HG02943 (cell line): ENCODE results near the gene PSD.

Source experiments
- ATAC-seq: cut with Tn5 transposase; IDR thresholded peaks from one replicate; pipeline ENCODE4 v1.9.1; 2021; ENCODE audit warnings: mild to moderate bottlenecking, low read depth, moderate library complexity; ENCODE audit not compliant: unreplicated experiment

Gene PSD

GRCh38 chr10:102394801-102395399, 23.7 kb downstream of the PSD start:
- no peak for ATAC-seq

GRCh38 chr10:102394079-102394800, 24.3 kb downstream of the PSD start:
- peak; percentile 76 for ATAC-seq

DNA sequence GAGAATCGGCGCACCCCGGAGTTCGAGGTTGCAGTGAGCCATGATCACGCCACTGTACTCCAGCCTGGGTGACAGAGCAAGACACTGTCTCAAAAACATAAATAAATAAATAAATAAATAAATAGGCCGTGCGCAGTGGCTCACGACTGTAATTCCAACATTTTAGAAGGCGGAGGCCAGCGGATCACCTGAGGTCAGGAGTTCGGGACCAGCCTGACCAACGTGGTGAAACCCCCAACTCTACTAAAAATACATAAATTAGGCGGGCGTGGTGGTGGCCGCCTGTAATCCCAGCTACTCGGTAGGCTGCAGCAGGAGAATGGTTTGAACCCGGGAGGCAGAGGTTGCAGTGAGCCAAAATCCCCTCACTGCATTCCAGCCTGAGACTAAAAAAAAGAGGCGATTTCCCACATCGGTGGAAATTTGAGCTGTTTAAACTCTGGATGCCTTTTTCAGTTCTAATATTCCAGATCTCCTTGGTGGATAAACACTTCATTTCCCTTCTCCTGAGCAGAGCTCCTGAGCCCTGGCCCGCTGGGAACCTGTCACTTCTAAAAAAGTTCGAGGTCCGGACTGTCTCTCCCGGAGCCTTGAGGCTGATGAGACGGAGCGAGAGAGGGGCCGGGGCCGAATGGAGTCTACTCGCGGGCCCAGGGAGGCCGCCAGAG, 25.0 kb downstream of the PSD start:
- ATAC-seq: no peak

DNA sequence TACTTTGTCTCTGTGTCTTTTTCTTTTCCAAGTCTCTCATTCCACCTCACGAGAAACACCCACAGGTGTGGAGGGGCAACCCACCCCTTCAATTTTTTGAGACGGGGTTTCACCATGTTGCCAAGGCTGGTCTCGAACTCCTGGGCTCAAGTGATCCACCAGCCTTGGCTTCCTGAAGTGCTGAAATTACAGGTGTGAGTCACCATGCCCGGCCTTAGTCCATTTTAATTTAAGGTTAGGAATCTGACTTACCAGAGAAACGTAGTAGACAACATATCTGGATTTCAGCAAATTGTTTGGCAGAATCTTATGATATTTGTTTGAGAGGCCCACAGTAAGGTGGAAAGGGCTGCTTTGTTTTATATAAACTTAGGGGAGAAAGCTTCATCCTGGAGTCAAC, 26.3 kb downstream of the PSD start:
- ATAC-seq: no peak

DNA sequence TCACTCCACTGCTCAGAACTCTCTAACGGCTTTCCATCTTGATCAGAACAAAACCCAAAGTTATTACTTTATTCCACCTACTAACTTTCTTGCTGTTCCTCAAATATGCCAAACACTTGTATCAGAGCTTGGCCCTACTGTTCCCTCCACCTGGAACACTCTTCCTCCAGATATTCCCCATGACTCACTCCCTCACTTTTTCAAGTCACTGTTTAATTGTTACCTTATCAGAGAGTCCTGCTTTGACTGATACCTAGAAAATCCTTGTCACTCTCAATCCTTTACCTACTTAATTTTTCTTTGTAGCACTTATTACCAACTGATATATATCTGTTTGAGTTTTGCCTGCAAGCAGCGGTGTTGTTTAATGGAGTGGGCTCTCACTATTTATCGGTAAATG, 28.7 kb downstream of the PSD start:
- ATAC-seq: no peak

DNA sequence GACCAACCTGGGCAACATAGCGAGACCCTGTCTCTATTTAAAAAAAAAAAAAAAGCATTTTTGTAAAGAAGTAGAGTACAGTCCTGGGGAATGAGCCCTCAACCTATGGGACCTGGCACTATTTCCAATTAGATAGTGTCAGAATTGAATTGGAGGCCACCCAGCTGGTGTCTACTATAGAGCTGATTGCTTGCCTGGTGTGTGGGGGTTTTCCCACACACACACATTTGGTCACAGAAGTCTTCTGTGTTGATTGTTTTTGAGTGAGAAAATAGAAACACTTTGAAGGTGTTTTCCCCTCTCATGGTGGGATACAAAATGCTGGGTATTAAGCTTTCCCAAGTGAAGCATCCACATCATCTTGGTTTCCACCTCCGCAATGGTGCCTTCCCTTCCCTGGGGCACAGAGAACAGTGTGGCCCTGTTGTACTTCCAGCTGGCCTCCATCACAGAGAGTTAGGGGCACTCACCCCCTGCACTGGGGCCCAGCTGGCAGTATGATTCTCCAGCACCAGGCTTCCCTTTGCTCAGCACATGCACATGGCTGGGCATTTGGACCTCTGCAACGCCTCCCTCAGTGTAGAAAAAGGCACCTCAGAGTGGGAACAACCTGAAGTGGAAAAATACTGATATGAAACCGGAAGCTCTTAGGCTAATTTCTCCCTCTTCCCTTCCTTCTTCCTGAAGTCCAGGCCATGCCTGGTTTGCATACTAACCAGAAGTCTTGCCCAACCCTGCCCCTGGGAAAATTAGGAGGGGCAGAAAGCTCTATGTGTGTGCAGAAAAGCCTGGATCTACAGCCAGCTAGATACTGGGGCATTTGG, 33.8 kb downstream of the PSD start:
- ATAC-seq: no peak

GRCh38 chr10:102384053-102384452, 34.5 kb downstream of the PSD start:
- ATAC-seq: no peak

DNA sequence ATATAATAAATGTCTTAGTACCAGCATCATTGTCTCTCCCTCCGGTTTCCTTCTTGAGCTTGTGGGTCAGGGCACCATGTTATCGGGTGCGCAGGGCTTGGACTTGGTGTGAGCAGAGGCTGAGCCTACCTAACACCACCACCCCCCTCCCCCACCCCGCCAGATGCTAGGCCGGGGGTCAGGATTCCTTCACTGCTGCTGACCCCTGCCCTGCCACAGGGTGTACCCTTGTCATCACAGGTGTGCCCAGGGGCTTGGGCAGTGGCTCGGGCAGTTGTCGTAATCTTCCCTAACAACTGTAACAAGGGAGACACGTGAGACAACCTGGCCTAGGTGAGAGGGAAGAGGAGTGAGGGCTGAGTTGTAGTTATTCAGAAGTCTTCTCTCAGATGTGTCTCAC, 35.7 kb downstream of the PSD start:
- no peak for ATAC-seq

DNA sequence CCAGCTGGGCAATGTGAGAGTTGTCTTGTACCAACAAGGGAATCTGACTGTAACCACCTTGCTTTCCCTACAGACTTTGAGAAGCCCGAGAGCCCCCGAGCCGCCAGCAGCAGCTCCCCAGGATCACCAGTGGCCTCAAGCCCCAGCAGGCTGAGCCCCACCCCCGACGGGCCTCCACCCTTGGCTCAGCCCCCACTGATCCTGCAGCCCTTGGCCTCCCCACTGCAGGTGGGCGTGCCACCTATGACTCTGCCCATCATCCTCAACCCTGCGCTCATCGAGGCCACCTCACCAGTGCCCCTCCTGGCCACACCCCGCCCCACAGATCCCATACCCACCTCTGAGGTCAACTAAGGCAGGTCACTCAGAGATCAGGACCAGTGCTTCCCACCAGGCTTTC, 36.6 kb downstream of the PSD start:
- no peak for ATAC-seq

DNA sequence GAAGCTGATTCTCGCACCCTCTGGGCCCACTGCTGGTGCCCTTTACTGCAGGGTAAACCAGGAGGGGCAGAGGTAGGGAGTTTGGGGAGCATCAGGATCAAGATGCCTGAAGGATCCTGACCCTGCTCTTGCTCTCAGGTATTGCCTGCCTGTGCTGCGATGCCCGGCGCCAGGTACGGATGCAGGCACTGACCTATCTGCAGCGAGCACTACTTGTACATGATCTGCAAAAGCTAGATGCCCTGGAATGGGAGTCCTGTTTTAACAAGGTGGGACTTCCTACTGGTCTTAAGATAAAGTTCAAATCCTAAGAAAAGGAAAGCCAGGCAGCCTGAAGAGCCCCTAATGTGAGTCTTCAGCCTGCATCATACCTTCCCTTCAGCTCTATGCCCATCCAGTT, 39.2 kb downstream of the PSD start:
- no peak for ATAC-seq

DNA sequence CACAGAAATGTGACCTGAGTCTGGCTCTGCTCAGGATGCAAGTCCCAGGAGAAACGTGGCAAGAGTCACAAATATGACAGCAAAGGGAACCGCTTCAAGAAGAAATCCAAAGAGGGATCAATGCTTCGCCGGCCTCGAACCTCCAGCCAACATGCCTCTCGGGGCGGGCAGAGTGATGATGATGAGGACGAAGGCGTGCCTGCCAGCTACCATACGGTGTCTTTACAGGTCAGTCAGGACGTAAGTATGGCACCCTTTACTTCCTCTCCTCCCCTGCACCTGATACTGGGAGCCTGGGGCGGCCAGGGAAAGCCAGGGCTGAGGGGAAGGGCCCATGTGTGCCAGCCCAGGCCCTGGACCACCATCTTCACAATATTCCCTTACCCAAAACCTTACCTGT, 41.7 kb downstream of the PSD start:
- ATAC-seq: no peak

DNA sequence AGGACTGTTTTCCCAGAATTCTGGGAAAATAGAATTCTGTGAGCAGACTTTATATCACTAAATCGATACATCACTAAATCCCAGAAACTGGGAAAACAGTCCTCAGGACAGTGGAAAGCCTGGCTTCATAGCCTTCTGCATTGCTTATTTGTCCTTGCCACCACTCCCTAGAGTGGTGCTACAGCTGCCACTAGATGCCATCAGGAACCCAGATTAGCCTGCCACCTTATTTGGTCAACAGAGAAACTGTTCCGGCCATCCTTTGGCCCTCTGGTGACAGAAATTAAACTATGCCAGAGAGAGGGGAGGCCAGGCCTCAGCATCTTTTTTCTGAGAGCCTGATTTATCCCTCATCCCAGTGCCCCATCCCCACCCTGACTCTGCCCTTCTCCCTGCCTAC, 42.7 kb downstream of the PSD start:
- no peak for ATAC-seq

GRCh38 chr10:102375250-102375649, 43.3 kb downstream of the PSD start:
- ATAC-seq: no peak

DNA sequence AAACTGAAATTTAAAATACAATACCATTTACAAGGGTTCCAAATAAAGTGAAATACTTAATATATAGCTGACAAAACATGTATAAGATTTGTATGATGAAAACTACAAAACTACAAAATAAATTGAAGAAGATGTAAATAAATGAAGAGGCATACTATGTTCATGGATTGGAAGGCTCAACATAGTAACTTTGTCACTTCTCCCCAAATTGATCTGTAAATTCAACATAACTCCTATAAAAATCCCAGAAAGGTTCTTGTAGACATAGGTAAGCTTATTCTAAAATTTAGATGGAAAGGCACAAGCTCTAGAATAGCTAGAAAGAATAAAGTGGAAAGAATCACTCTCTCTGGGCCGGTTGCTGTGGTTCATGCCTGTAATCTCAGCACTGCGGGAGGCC, 47.3 kb downstream of the PSD start:
- ATAC-seq: no peak

- no peak for ATAC-seq
Measured at GRCh38 chr10:102368077-102368476, 50.5 kb downstream of the PSD start.

GRCh38 chr10:102367441-102367840, 51.1 kb downstream of the PSD start:
- no peak for ATAC-seq

DNA sequence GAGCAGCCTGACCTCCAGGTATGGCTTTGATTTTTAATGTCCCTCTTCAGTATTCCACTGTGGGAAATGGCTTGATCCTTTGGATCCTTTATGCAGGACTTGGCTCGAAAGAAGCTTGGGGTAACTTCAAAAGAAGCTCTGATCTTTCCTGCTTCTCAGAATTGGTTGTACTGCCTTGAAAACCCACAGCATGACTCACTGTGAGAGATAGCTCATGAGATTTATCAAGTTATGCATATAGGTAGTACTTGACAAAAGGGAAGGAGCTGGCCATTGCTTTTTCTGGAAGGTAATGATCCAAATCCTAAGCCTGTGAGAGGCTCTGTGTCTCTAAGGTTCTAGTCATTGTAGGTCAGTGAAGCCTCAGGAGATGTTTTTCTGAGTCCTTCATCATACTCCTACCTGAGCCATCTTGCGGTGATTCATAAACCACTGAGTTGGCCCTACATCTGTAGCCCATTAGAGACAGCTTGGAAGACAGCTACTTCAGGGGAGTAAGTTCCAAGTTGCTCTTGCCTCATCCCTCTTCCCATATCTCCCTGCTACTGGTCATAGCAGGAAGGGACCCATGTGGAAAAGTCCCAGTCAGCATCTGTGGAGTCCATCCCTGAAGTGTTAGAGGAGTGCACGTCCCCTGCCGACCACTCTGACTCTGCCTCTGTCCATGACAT, 59.7 kb downstream of the PSD start:
- no peak for ATAC-seq

DNA sequence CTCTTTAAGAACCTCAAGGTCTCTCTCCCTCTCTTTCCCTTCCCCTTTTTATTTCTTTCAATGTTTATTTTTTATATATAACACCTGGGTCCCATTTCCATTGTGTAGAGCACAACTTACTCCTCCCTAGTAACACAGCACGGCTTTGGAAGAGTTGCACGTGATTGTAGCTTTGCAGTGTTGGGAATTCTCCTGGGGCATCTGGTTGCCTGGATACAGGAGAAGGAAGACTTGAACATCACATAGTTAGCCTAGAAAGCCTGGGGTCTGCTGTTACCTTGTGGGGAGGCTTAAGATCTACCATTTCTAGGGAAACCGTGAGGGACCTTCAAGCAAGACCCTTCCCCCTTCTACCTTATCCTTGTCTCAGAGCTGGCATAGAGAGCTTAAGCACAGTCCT, 64.1 kb downstream of the PSD start:
- no peak for ATAC-seq
